ENCODE results near the gene CDC20.

Gene CDC20

DNA sequence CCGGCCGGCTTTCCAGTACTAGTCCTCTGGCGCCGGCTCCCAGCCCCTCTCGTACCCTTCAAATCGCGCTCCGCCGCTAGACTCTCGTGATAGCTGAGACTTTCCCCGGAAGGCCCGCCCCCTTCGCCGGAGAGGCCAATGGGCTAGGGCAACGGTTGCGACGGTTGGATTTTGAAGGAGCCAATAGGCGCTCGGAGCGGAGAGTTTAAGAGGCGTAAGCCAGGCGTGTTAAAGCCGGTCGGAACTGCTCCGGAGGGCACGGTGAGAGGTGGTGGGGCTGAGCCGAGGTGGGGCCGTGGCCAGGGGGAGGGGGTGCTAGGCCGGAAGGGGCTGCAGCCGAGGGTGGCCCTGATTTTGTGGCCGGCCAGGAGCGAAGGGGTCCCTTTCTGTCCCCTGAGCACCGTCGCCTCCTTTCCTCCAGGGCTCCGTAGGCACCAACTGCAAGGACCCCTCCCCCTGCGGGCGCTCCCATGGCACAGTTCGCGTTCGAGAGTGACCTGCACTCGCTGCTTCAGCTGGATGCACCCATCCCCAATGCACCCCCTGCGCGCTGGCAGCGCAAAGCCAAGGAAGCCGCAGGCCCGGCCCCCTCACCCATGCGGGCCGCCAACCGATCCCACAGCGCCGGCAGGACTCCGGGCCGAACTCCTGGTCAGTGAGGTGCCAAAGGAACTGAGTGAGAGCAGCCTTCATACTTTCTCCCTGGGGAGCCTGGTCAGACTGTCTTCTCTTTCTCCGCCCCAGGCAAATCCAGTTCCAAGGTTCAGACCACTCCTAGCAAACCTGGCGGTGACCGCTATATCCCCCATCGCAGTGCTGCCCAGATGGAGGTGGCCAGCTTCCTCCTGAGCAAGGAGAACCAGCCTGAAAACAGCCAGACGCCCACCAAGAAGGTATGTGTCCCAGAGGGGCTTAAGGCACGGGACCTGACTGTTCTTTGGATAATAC lies at the start of gene CDC20:
Gene CDC20, plus strand, starts transcription at position 236 of the 948 bp plus-strand sequence. Its CDS starts 235 bp downstream, at position 471.
- peak; percentile 100 for DNase-seq

- no peak for DNase-seq
Measured at GRCh38 chr1:43309405-43310025, 49.3 kb upstream of the CDC20 start.

DNA sequence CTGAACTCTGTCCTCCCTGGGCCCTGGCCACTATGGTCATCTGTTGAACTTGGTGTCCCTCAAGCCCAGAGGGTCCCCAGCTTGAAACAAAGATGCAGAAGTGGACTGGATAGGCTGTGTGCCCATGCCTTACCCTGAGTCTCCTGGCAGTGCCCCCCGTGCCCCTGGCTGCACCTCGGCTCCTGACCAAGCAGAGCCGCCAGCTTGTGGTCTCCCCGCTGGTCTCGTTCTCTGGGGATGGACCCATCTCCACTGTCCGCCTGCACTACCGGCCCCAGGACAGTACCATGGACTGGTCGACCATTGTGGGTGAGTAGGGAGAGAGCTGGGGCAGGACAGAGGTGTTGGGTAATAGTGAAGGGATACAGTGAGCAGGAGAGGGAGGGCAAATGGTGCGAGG lies 47.3 kb upstream of the CDC20 start:
- no peak for DNase-seq

- DNase-seq, result no peak
Measured at GRCh38 chr1:43312212-43312623, 46.6 kb upstream of the CDC20 start.

GRCh38 chr1:43312663-43313515 lies 45.9 kb upstream of the CDC20 start:
- no peak for DNase-seq

GRCh38 chr1:43313771-43314170 lies 45.0 kb upstream of the CDC20 start:
- DNase-seq, result no peak

- DNase-seq, result no peak
Measured at GRCh38 chr1:43314233-43314632, 44.5 kb upstream of the CDC20 start.

GRCh38 chr1:43315481-43315880 lies 43.3 kb upstream of the CDC20 start:
- no peak for DNase-seq

GRCh38 chr1:43315963-43316737 lies 42.6 kb upstream of the CDC20 start:
- no peak for DNase-seq

DNA sequence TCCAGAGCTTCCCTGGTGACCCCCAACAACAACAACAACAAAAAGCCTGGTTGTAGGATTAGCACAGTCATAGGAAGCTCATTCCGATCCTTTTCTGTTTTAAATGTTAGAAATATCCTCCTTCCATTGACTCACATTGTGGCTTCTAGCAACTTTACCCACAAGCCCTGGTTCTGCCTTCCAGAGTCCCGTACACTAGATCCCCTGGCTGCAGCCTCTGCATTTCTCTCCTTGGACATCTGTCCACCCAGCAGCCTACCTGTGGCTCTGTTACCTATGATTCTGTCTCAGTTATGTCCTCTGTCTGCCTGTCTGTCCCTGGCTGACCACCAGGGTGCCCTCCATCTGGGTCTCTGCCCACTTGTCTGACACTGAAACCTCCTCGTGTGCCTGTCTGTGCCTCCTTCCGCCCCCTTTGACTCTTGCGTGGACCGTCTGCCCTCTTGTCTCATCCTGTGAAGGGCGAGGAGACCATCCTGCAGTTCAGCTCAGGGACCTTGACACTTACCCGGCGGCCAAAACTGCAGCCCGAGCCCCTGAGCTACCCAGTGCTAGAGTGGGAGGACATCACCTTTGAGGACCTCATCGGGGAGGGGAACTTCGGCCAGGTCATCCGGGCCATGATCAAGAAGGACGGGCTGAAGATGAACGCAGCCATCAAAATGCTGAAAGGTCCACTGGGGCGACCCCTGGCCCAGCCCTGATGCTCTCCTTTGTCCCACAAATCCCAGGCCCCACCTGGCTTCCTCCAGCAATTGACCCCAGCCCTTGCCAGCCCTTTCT lies 41.9 kb upstream of the CDC20 start:
- no peak for DNase-seq

GRCh38 chr1:43317817-43318471 lies 40.8 kb upstream of the CDC20 start:
- no peak for DNase-seq

DNA sequence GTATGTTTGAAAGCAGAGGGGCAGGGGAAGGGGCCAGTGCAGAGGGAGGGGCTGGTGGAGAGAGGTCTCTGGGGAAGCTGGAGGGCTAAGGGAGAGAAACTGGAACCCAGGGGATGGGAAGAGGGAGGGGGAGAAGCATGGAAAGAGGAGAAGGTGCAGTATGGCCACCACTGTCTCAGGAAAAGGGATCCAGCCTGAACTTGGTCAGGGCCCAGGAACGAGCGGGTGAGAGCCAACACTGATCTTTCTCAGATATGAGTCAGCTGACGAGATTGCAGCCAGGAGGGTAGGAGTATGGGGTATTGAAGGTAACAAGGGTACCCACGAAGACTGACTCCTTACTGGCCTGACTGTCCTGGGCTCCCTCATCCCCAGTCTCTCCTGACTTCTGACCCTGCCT lies 40.0 kb upstream of the CDC20 start:
- DNase-seq, result no peak

DNA sequence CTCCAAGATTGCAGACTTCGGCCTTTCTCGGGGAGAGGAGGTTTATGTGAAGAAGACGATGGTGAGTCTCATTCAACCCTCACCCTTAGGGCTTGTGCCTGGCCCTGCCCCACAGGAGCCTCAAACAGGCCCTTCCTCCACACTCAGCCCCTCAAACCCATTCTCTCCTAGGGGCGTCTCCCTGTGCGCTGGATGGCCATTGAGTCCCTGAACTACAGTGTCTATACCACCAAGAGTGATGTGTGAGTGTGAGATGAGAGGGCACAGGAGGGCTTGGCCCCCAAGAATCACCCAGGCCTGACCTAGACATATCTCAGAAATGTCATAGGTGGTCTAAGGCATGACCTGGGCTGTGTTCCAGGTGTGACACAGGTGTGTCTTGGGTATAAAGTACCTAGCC lies 39.5 kb upstream of the CDC20 start:
- no peak for DNase-seq

- no peak for DNase-seq
Measured at GRCh38 chr1:43319766-43320165, 39.0 kb upstream of the CDC20 start.

- no peak for DNase-seq
Measured at GRCh38 chr1:43321331-43321891, 37.4 kb upstream of the CDC20 start.

GRCh38 chr1:43322506-43322905 lies 36.3 kb upstream of the CDC20 start:
- DNase-seq, result no peak

- no peak for DNase-seq
Measured at GRCh38 chr1:43324810-43325209, 34.0 kb upstream of the CDC20 start.

GRCh38 chr1:43325381-43325780 lies 33.4 kb upstream of the CDC20 start:
- no peak for DNase-seq

DNA sequence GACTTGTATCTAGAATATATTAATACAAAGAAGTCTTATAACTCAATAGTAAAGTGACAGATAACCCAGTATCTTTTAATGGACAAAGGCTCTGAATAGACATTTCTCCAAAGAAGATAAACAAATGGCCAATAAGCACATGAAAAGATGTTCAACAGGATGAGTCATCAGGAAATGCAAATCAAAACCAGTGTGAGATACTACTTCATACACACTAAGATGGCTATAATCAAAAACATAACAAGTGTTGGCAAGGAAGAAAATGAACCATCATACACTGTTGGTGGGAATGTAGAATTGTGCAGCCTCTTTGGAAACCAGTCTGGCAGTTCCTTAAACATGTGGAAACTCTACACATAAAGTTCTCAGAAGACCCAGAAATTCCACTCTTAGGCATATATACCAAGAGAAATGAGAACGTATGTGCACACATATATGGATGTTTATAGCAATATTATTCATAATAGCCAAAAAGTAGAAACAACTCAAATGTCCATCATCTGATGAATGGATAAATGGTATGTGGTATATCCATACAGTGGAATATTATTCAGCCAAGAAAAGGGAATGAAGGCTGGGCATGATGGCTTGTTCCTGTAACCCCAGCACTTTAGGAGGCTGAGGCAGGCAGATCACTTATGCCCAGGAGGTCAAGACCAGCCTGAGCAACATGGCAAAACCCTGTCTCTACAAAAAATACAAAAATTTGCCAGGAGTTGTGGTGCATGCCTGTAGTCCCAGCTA lies 31.1 kb upstream of the CDC20 start:
- DNase-seq, result no peak

Data from activated CD4-positive, alpha-beta T cell treated with anti-CD3 and anti-CD28 coated beads for 48 hours (primary cell).